ENCODE measurements around the gene LZTS2. TPM values are rescaled to one million over a fixed set of nuclear protein-coding genes. Genes with fewer than 3 reads are reported as not detected.

LZTS2 gene
- total RNA-seq, 1 donor from 2014 or later = 35.6 TPM

- Histone ChIP-seq H3K9me3 (replicated peaks) (no peaks in the 10 kb centered on the region), H3K27me3 (ENCODE audit: low read depth) (no peaks in the 10 kb centered on the region), H3K36me3 (peaks cover 36% of the 10 kb centered on the region), H3K27ac (replicated peaks) (peak overlapping the region; percentile 100), H3K4me3 (peak overlapping the region; percentile 96), H3K4me1 (peaks cover 95% of the 10 kb centered on the region)
- peak; percentile 91 for DNase-seq
- intact Hi-C loops (cut with micrococcal nuclease) = no loop called here
- no peak for TF ChIP-seq CTCF (IDR thresholded peaks at IDR 0.05; ENCODE audit: borderline replicate concordance)
Measured at GRCh38 chr10:101000915-101001658, 1.5 kb downstream of the LZTS2 start.

- Histone ChIP-seq H3K4me1 (peaks cover 95% of the 10 kb centered on the region), H3K9me3 (replicated peaks) (no peaks in the 10 kb centered on the region), H3K27me3 (ENCODE audit: low read depth) (no peaks in the 10 kb centered on the region), H3K36me3 (peaks cover 41% of the 10 kb centered on the region), H3K27ac (replicated peaks) (peak overlapping the region; percentile 100), H3K4me3 (peak overlapping the region; percentile 96)
- DNase-seq = no peak
- intact Hi-C loops (cut with micrococcal nuclease) = no loop called here
- TF ChIP-seq CTCF (IDR thresholded peaks at IDR 0.05; ENCODE audit: borderline replicate concordance) = no peak
Measured at GRCh38 chr10:101001659-101002035, 2.0 kb downstream of the LZTS2 start.

GRCh38 chr10:101002456-101002855 lies 2.8 kb downstream of the LZTS2 start:
- Histone ChIP-seq H3K27ac (replicated peaks) (peak overlapping the region; percentile 100), H3K4me1 (peaks cover 95% of the 10 kb centered on the region), H3K36me3 (peaks cover 49% of the 10 kb centered on the region), H3K27me3 (ENCODE audit: low read depth) (no peaks in the 10 kb centered on the region), H3K9me3 (replicated peaks) (no peaks in the 10 kb centered on the region), H3K4me3 (peak overlapping the region; percentile 96)
- intact Hi-C loops (cut with micrococcal nuclease) = no loop called here
- DNase-seq = no peak
- TF ChIP-seq CTCF (IDR thresholded peaks at IDR 0.05; ENCODE audit: borderline replicate concordance) = no peak

- Histone ChIP-seq H3K4me1 (peaks cover 95% of the 10 kb centered on the region), H3K36me3 (peaks cover 50% of the 10 kb centered on the region), H3K27ac (replicated peaks) (peak overlapping the region; percentile 76), H3K4me3 (no peak overlapping the region), H3K27me3 (ENCODE audit: low read depth) (no peaks in the 10 kb centered on the region), H3K9me3 (replicated peaks) (no peaks in the 10 kb centered on the region)
- intact Hi-C loops (cut with micrococcal nuclease) = no loop called here
- TF ChIP-seq CTCF (IDR thresholded peaks at IDR 0.05; ENCODE audit: borderline replicate concordance) = no peak
- DNase-seq = no peak
Measured at GRCh38 chr10:101003639-101004206, 4.1 kb downstream of the LZTS2 start.

- intact Hi-C loops (cut with micrococcal nuclease) = no loop called here
- Histone ChIP-seq H3K4me1 (peaks cover 87% of the 10 kb centered on the region), H3K27ac (replicated peaks) (peak overlapping the region; percentile 76), H3K9me3 (replicated peaks) (no peaks in the 10 kb centered on the region), H3K4me3 (no peak overlapping the region), H3K27me3 (ENCODE audit: low read depth) (no peaks in the 10 kb centered on the region), H3K36me3 (peaks cover 50% of the 10 kb centered on the region)
- DNase-seq = no peak
- no peak for TF ChIP-seq CTCF (IDR thresholded peaks at IDR 0.05; ENCODE audit: borderline replicate concordance)
Measured at GRCh38 chr10:101005361-101005760, 5.8 kb downstream of the LZTS2 start.

Data from left ventricle myocardium inferior (tissue), 1 donor.